PC-3 (cell line): ENCODE measurements around the gene WDR45B. TPM values are rescaled to one million over a fixed set of nuclear protein-coding genes. Genes with fewer than 3 reads are reported as not detected.

ENCODE experiments used
- ATAC-seq: fragments of 200-7000 bp; cut with Tn5 transposase; 2 replicates; pipeline ENCODE4 v1.9.1; 2020; ENCODE audit warnings: mild to moderate bottlenecking, moderate library complexity
- BruUV-seq: library from RNA; stranded (reverse); fragments of 400-500 nt; replicated peaks from 2 replicates; lab custom pipeline; 2021; lab: Mats Ljungman, UMichigan
- CTCF ChIA-PET: fragments of 300-600 bp; sonication (Branson Sonifier 250); formaldehyde crosslinking; loops from one replicate; lab custom pipeline; 2022; ENCODE audit warnings: antibody characterized with exemption; lab: Charles Lee
- POLR2A ChIA-PET: fragments of 300-600 bp; sonication (Branson Sonifier 250); formaldehyde crosslinking; loops from one replicate; lab custom pipeline; 2022; ENCODE audit warnings: antibody characterized with exemption; ENCODE audit not compliant: unreplicated experiment; lab: Charles Lee
- DNase-seq: peaks from one replicate; pipeline ENCODE4 v3.0.0-alpha.2; 2015
- H2AFZ ChIP-seq: fragments of 300-600 bp; sonication (generic); 2 replicates; pipeline ENCODE4 v1.6.0; 2016; ENCODE audit warnings: antibody characterized with exemption, low read length
- H3F3A ChIP-seq: fragments of 300-600 bp; sonication (generic); one replicate; pipeline ENCODE4 v1.6.0; 2017; ENCODE audit warnings: antibody characterized with exemption, low read length, control low read depth, mild to moderate bottlenecking; ENCODE audit not compliant: unreplicated experiment
- H3K27ac ChIP-seq: fragments of 300-600 bp; sonication (generic); 2 replicates; pipeline ENCODE4 v1.5.1; 2016; ENCODE audit warnings: mild to moderate bottlenecking, low read length
- H3K27me3 ChIP-seq: fragments of 300-600 bp; sonication (generic); 2 replicates; pipeline ENCODE4 v1.6.1; 2016; ENCODE audit warnings: low read length, mixed read lengths
- H3K36me3 ChIP-seq: fragments of 300-600 bp; sonication (generic); 2 replicates; pipeline ENCODE4 v1.6.1; 2016; ENCODE audit warnings: low read depth, mixed run types, low read length, mixed read lengths
- H3K4me1 ChIP-seq: fragments of 300-600 bp; sonication (generic); 2 replicates; pipeline ENCODE4 v1.5.1; 2016; ENCODE audit warnings: low read length; ENCODE audit not compliant: insufficient read depth
- H3K4me2 ChIP-seq: fragments of 300-600 bp; sonication (generic); 2 replicates; pipeline ENCODE4 v1.6.0; 2016; ENCODE audit warnings: low read length
- H3K4me3 ChIP-seq: fragments of 300-600 bp; sonication (generic); 2 replicates; pipeline ENCODE4 v1.5.1; 2016; ENCODE audit warnings: mild to moderate bottlenecking, low read length, mixed read lengths
- H3K79me2 ChIP-seq: fragments of 300-600 bp; sonication (generic); 2 replicates; pipeline ENCODE4 v1.6.1; 2017; ENCODE audit warnings: low read length, mixed read lengths
- H3K9ac ChIP-seq: fragments of 300-600 bp; sonication (generic); 2 replicates; pipeline ENCODE4 v1.6.0; 2016; ENCODE audit warnings: mild to moderate bottlenecking, low read length
- H3K9me2 ChIP-seq: fragments of 300-600 bp; sonication (generic); replicated peaks from 2 replicates; pipeline ENCODE4 v1.6.1; 2016; ENCODE audit warnings: mixed run types, low read length, mixed read lengths
- H3K9me3 ChIP-seq: fragments of 300-600 bp; sonication (generic); 2 replicates; pipeline ENCODE4 v1.6.1; 2016; ENCODE audit warnings: low read length, mixed read lengths
- H4K20me1 ChIP-seq: fragments of 300-600 bp; sonication (generic); 2 replicates; pipeline ENCODE4 v1.6.1; 2016; ENCODE audit warnings: low read length, mixed read lengths
- EZH2 ChIP-seq: fragments of 300-600 bp; sonication (generic); IDR thresholded peaks from one replicate; pipeline ENCODE4 v1.6.1; 2017; ENCODE audit warnings: antibody characterized with exemption, mild to moderate bottlenecking, low read length; ENCODE audit not compliant: unreplicated experiment
- EZH2phosphoT487 ChIP-seq: fragments of 300-600 bp; sonication (generic); IDR thresholded peaks from 2 replicates; pipeline ENCODE4 v1.6.1; 2018; ENCODE audit warnings: mild to moderate bottlenecking, antibody characterized with exemption, low read length, borderline replicate concordance
- intact Hi-C: fragments of 100-400 bp; cut with micrococcal nuclease; formaldehyde crosslinking; loops from 2 replicates; pipeline ENCODE4 v1.9.0; 2023
- total RNA-seq: library from RNA; depleted of rRNA; stranded (reverse); fragments of >200 nt; gene quantifications from 2 replicates; pipeline ENCODE4 v1.2.3, GENCODE V29; 2014
- TF ChIP-seq, protein P1 (sequence below): fragments of 300-600 bp; sonication (generic); conservative IDR thresholded peaks from 2 replicates; pipeline ENCODE4 v1.5.1; 2017; ENCODE audit warnings: antibody characterized with exemption, low read depth, mild to moderate bottlenecking, low read length

Gene WDR45B
- total RNA-seq, 1 experiment from 2014 or later, result 110 TPM

DNA sequence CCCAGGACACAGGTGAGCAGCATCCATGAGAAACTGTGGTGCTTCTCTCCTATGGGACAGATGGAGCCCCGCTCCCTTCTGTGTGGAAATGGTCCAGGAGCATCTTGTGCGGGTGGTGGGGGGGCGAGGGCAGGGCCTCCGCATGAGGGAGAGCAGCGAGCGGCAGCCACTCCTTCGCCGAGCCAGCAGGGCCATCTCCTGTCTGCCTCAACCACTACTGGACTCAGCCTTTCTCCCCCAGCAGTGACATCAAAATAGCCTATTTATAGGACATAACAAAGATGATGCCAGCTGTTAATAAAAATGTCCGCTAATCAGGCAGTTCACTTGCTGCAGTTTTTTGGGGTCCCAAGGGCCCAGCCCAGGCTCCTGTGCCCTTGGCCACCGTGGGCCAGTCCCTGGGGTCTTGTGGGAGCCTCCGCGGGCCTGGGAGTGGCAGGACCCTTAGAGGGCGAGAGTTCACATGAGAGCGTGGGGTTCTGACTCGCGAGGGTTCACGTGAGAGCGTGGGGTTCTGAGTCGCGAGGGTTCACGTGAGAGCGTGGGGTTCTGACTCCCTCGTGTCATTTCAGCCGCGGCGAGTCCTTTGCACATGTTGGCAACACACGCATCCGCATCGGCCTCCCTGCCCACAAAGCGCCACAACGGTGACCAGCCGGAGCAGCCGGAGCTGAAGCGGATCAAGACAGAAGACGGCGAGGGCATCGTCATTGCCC, 47.4 kb downstream of the WDR45B start:
- no peaks in the 10 kb centered on the region for H3F3A ChIP-seq
- no peak for ATAC-seq
- ChIA-PET CTCF (no interaction called here), POLR2A (no interaction called here)
- H2AFZ ChIP-seq, result no peak overlapping the region
- no peaks in the 10 kb centered on the region for H4K20me1 ChIP-seq
- no peak for DNase-seq
- H3K79me2 ChIP-seq, result no peaks in the 10 kb centered on the region
- H3K4me1 ChIP-seq, result no peaks in the 10 kb centered on the region
- no peaks in the 10 kb centered on the region for H3K9me2 ChIP-seq
- BruUV-seq, result no TSS peak
- TF ChIP-seq EZH2phosphoT487, result no peak
- TF ChIP-seq, protein P1, sequence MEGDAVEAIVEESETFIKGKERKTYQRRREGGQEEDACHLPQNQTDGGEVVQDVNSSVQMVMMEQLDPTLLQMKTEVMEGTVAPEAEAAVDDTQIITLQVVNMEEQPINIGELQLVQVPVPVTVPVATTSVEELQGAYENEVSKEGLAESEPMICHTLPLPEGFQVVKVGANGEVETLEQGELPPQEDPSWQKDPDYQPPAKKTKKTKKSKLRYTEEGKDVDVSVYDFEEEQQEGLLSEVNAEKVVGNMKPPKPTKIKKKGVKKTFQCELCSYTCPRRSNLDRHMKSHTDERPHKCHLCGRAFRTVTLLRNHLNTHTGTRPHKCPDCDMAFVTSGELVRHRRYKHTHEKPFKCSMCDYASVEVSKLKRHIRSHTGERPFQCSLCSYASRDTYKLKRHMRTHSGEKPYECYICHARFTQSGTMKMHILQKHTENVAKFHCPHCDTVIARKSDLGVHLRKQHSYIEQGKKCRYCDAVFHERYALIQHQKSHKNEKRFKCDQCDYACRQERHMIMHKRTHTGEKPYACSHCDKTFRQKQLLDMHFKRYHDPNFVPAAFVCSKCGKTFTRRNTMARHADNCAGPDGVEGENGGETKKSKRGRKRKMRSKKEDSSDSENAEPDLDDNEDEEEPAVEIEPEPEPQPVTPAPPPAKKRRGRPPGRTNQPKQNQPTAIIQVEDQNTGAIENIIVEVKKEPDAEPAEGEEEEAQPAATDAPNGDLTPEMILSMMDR, result no peak
- no peak for TF ChIP-seq EZH2
- no peaks in the 10 kb centered on the region for H3K9me3 ChIP-seq
- no peak overlapping the region for H3K4me2 ChIP-seq
- no peak overlapping the region for H3K9ac ChIP-seq
- H3K27ac ChIP-seq, result no peak overlapping the region
- no peaks in the 10 kb centered on the region for H3K27me3 ChIP-seq
- intact Hi-C loops, result no loop called here
- peaks cover 54% of the 10 kb centered on the region for H3K36me3 ChIP-seq
- H3K4me3 ChIP-seq, result no peak overlapping the region

DNA sequence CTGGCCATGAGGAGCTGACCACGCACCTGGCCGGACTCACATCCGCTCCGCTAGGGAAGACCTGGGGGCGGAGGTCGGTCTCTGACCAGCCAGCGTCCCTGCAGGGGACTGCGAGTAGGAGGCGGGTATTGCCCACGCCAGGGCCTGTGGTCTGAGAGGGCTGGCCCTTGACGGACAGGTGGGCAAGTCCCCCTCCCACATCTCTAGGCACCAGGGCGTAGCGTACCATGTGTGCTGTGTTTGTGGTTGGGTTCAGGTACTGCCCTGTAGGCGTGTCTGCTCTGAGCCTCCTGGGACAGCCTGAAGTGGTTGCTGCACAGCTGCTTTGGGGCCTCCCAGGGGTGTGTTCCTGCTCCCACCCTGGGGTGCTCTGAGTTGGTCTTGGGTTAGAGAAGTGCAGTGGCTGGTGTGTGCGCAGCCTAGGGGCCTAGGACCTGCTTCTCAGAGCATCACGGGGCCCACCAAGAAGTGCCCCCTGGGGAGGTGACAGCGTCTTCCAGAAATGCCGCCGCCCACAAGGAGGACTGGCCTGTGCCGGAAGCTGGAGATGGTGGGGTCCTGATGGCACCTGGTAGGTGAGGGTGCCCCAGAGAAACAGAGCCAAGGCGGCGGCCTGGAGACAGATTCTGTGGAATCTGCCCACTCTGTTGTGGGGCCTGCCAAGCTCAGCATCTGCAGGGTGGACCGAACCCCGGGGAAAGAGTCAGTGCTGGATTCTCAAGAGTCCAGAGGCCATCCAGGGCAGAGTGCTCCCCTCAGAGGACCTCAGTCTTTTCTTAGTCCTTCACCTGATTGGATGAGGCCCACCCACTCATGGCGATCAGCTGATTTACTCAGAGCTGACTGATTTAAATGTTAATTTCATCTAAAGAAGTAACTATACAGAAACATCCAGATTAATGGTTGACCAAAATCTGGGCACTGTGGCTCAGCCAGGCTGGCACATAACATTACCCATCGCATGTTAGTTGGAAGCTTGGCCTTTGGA, 48.3 kb downstream of the WDR45B start:
- Histone ChIP-seq H3K9me2 (no peaks in the 10 kb centered on the region), H3K4me2 (no peak overlapping the region), H2AFZ (no peak overlapping the region), H3F3A (no peaks in the 10 kb centered on the region), H3K9me3 (no peaks in the 10 kb centered on the region), H3K27me3 (no peaks in the 10 kb centered on the region), H3K4me3 (no peak overlapping the region), H3K36me3 (peaks cover 63% of the 10 kb centered on the region), H3K9ac (no peak overlapping the region), H3K79me2 (no peaks in the 10 kb centered on the region), H4K20me1 (no peaks in the 10 kb centered on the region), H3K4me1 (no peaks in the 10 kb centered on the region), H3K27ac (no peak overlapping the region)
- POLR2A ChIA-PET, result no interaction called here
- ATAC-seq (no peak), DNase-seq (no peak)
- BruUV-seq, result no TSS peak
- intact Hi-C loops, result no loop called here
- TF ChIP-seq EZH2 (no peak), EZH2phosphoT487 (no peak)
- TF ChIP-seq, protein P1, result no peak
- CTCF ChIA-PET, result no interaction called here
